Calu3 (cell line): ENCODE results near the gene CAPN11. TPM values are rescaled to one million over a fixed set of nuclear protein-coding genes. Genes with fewer than 3 reads are reported as not detected.

Experiments
- BruUV-seq: library from RNA; stranded (reverse); fragments of 400-500 nt; replicated peaks from 2 replicates; lab custom pipeline; 2021; lab: Mats Ljungman, UMichigan
- CTCF ChIA-PET: fragments of 300-600 bp; sonication (Branson Sonifier 250); formaldehyde crosslinking; loops from one replicate; lab custom pipeline; 2022; ENCODE audit warnings: antibody characterized with exemption; lab: Charles Lee
- DNase-seq: peaks from one replicate; pipeline ENCODE4 v3.0.0; 2022
- H3K27ac Mint-ChIP-seq: one replicate; pipeline ENCODE4 v1.8.0; 2022; ENCODE audit warnings: mixed read lengths; ENCODE audit not compliant: unreplicated experiment
- H3K27me3 Mint-ChIP-seq: one replicate; pipeline ENCODE4 v1.8.0; 2022; ENCODE audit warnings: mixed read lengths; ENCODE audit not compliant: unreplicated experiment
- H3K36me3 Mint-ChIP-seq: one replicate; pipeline ENCODE4 v1.8.0; 2022; ENCODE audit warnings: mild to moderate bottlenecking, moderate library complexity, mixed read lengths; ENCODE audit not compliant: insufficient read depth, unreplicated experiment
- H3K4me1 Mint-ChIP-seq: one replicate; pipeline ENCODE4 v1.8.0; 2022; ENCODE audit warnings: mild to moderate bottlenecking, low read depth, mixed read lengths; ENCODE audit not compliant: unreplicated experiment
- H3K4me3 Mint-ChIP-seq: one replicate; pipeline ENCODE4 v1.8.0; 2022; ENCODE audit warnings: mild to moderate bottlenecking, low read depth, moderate library complexity, mixed read lengths; ENCODE audit not compliant: unreplicated experiment
- H3K9me3 Mint-ChIP-seq: one replicate; pipeline ENCODE4 v1.8.0; 2022; ENCODE audit warnings: low read depth, mixed read lengths; ENCODE audit not compliant: unreplicated experiment
- CTCF ChIP-seq: fragments of 200-600 bp; IDR thresholded peaks from one replicate; pipeline ENCODE4 v1.8.0; 2022; ENCODE audit warnings: antibody characterized with exemption; ENCODE audit not compliant: unreplicated experiment
- intact Hi-C: fragments of 100-400 bp; cut with micrococcal nuclease; formaldehyde crosslinking; loops from one replicate; pipeline ENCODE4 v1.10.0; 2022; ENCODE audit not compliant: unreplicated experiment
- total RNA-seq: library from RNA; stranded (reverse); gene quantifications from 2 replicates; pipeline ENCODE4 v1.2.3, GENCODE V29; 2022

Gene CAPN11
- total RNA-seq, 1 experiment from 2014 or later = not detected

GRCh38 chr6:44167567-44167966 is 8.9 kb downstream of the CAPN11 start:
- CTCF ChIA-PET = interaction anchor here (0.7 kb wide), 1 partner anchor 226 kb away, joined by 6 read pairs; no protein-coding TSS in a partner anchor
- intact Hi-C loops = no loop called here
- Mint-ChIP-seq H3K4me1 (peaks cover 4% of the 10 kb centered on the region), H3K4me3 (no peak overlapping the region), H3K27me3 (peaks cover 86% of the 10 kb centered on the region), H3K9me3 (no peaks in the 10 kb centered on the region), H3K27ac (no peak overlapping the region), H3K36me3 (no peaks in the 10 kb centered on the region)
- no peak for TF ChIP-seq CTCF
- BruUV-seq = no TSS peak
- DNase-seq = no peak

GRCh38 chr6:44169154-44169553 is 10.5 kb downstream of the CAPN11 start:
- CTCF ChIA-PET = interaction anchor here (0.9 to 1.3 kb wide), 4 partner anchors 17 to 169 kb away, joined by 3 to 7 read pairs (median 3); no protein-coding TSS in a partner anchor
- BruUV-seq = no TSS peak
- Mint-ChIP-seq H3K4me1 (peaks cover 11% of the 10 kb centered on the region), H3K9me3 (no peaks in the 10 kb centered on the region), H3K4me3 (no peak overlapping the region), H3K36me3 (no peaks in the 10 kb centered on the region), H3K27me3 (peaks cover 85% of the 10 kb centered on the region), H3K27ac (no peak overlapping the region)
- intact Hi-C loops = no loop called here
- no peak for DNase-seq
- TF ChIP-seq CTCF = no peak

GRCh38 chr6:44169886-44170570 is 11.4 kb downstream of the CAPN11 start:
- H3K27me3 Mint-ChIP-seq = peaks cover 76% of the 10 kb centered on the region
- no peak overlapping the region for H3K4me3 Mint-ChIP-seq
- no peak for TF ChIP-seq CTCF
- intact Hi-C loops = loop anchor here (5.0 kb wide), 1 partner anchor 47 kb away; the partner anchor contains the start of gene MYMX
- H3K9me3 Mint-ChIP-seq = no peaks in the 10 kb centered on the region
- no peak overlapping the region for H3K27ac Mint-ChIP-seq
- no TSS peak for BruUV-seq
- no peaks in the 10 kb centered on the region for H3K36me3 Mint-ChIP-seq
- CTCF ChIA-PET = interaction anchor here (0.5 to 1.3 kb wide), 7 partner anchors 10 to 270 kb away, joined by 3 to 7 read pairs (median 3); no protein-coding TSS in a partner anchor
- H3K4me1 Mint-ChIP-seq = peaks cover 11% of the 10 kb centered on the region
- DNase-seq = no peak

- H3K27me3 Mint-ChIP-seq = peaks cover 56% of the 10 kb centered on the region
- no peaks in the 10 kb centered on the region for H3K36me3 Mint-ChIP-seq
- CTCF ChIA-PET = interaction anchor here (0.7 to 1.8 kb wide), 9 partner anchors 38 to 133 kb away, joined by 3 to 12 read pairs (median 3); partner anchors contain the start of genes HSP90AB1, MRPL14, SLC35B2 and TMEM63B
- no peak for TF ChIP-seq CTCF
- DNase-seq = no peak
- peaks cover 11% of the 10 kb centered on the region for H3K4me1 Mint-ChIP-seq
- no TSS peak for BruUV-seq
- H3K27ac Mint-ChIP-seq = no peak overlapping the region
- intact Hi-C loops = loop anchor here (1.0 to 5.0 kb wide), 3 partner anchors 45 to 166 kb away; partner anchors contain the start of gene MYMX
- no peak overlapping the region for H3K4me3 Mint-ChIP-seq
- no peaks in the 10 kb centered on the region for H3K9me3 Mint-ChIP-seq
These were observed 13.4 kb downstream of the CAPN11 start for GRCh38 chr6:44171899-44172546.
